HepG2 (cell line): ENCODE data around the gene BGN. TPM values are rescaled to one million over a fixed set of nuclear protein-coding genes. Genes with fewer than 3 reads are reported as not detected.

ENCODE experiments used
- AKNA ChIP-seq: sonication (generic); formaldehyde crosslinking; IDR thresholded peaks from 2 replicates; pipeline ENCODE4 v1.4.0; 2020; ENCODE audit warnings: missing genetic modification reagents, borderline replicate concordance
- DBP ChIP-seq: sonication (generic); formaldehyde crosslinking; IDR thresholded peaks from 2 replicates; pipeline ENCODE4 v1.4.0; 2020; ENCODE audit warnings: missing genetic modification reagents; ENCODE audit errors: not compliant biosample characterization
- EZH2 ChIP-seq: conservative IDR thresholded peaks from 2 replicates; pipeline ENCODE4 v1.6.1; 2012; ENCODE audit warnings: mild to moderate bottlenecking, low read depth, low read length, moderate library complexity
- KLF9 ChIP-seq: IDR thresholded peaks from 2 replicates; pipeline ENCODE4 v1.6.1; 2016; ENCODE audit warnings: low read depth
- MBD4 ChIP-seq: IDR thresholded peaks from 2 replicates; pipeline ENCODE4 v1.6.1; 2012; ENCODE audit warnings: low read length, inconsistent platforms, borderline replicate concordance
- MNT ChIP-seq: fragments of 450-650 bp; IDR thresholded peaks from 2 replicates; pipeline ENCODE4 v1.6.1; 2016
- SMAD3 ChIP-seq: sonication (generic); formaldehyde crosslinking; IDR thresholded peaks from 2 replicates; pipeline ENCODE4 v1.4.0; 2020; ENCODE audit warnings: missing genetic modification reagents
- SNRNP70 ChIP-seq: fragments of 200-400 bp; formaldehyde crosslinking; IDR thresholded peaks from 2 replicates; pipeline ENCODE4 v1.6.1; 2017; ENCODE audit warnings: mild to moderate bottlenecking, low read depth, low read length, moderate library complexity
- TEAD3 ChIP-seq: optimal IDR thresholded peaks from 2 replicates; pipeline ENCODE3; 2016; ENCODE audit warnings: borderline replicate concordance
- TGIF2 ChIP-seq: IDR thresholded peaks from 2 replicates; pipeline ENCODE4 v1.6.1; 2016; ENCODE audit warnings: control low read depth, missing compliant biosample characterization
- TRIM22 ChIP-seq: fragments of 450-650 bp; IDR thresholded peaks from 2 replicates; pipeline ENCODE4 v1.6.1; 2017
- ZNF281 ChIP-seq: sonication (generic); formaldehyde crosslinking; IDR thresholded peaks from 2 replicates; pipeline ENCODE4 v1.4.0; 2020; ENCODE audit warnings: missing genetic modification reagents, borderline replicate concordance
- ZNF292 ChIP-seq: sonication (generic); formaldehyde crosslinking; IDR thresholded peaks from 2 replicates; pipeline ENCODE4 v1.8.1; 2022; ENCODE audit warnings: mild to moderate bottlenecking, low read depth, missing genetic modification reagents, borderline replicate concordance
- ZNF496 ChIP-seq: sonication (generic); formaldehyde crosslinking; IDR thresholded peaks from 2 replicates; pipeline ENCODE4 v1.8.1; 2023; ENCODE audit warnings: mild to moderate bottlenecking, moderate library complexity, missing genetic modification reagents; ENCODE audit not compliant: insufficient replicate concordance
- ZNF674 ChIP-seq: sonication (generic); formaldehyde crosslinking; IDR thresholded peaks from 2 replicates; pipeline ENCODE4 v1.5.0; 2020; ENCODE audit warnings: low read depth, mild to moderate bottlenecking, missing genetic modification reagents
- ZZZ3 ChIP-seq: sonication (generic); formaldehyde crosslinking; IDR thresholded peaks from 2 replicates; pipeline ENCODE4 v1.4.0; 2020; ENCODE audit warnings: missing genetic modification reagents, mild to moderate bottlenecking, borderline replicate concordance
- polyA plus RNA-seq, 8 experiments: library from polyadenylated mRNA; depleted of rRNA in 3 of 8; stranded (reverse) in 7 of 8; unstranded in 1 of 8; fragments of >200 nt; fragmentation: Illumina TruSeq in 4 of 8; extraction: Trizol in 4 of 8; gene quantifications; 2 replicates each; pipeline versions ENCODE4 v1.2.1 to v1.2.3, GENCODE V29; 2011 to 2016; ENCODE audit warnings: low read depth in 4 of 8, missing spikeins in 1 of 8, mixed read lengths in 1 of 8; ENCODE audit not compliant: insufficient read depth in 1 of 8
- total RNA-seq, 5 experiments: library from RNA; depleted of rRNA; stranded (reverse); fragments of >200 nt; fragmentation: Illumina TruSeq; extraction: Trizol; gene quantifications; 2 replicates each; pipeline ENCODE4 v1.2.3, GENCODE V29; 2016; ENCODE audit warnings: low read depth in 1 of 5

Gene BGN
- total and polyA plus RNA-seq, 2 of the 13 experiments (the other 11 are each of a cell fraction or from before 2014, with no cell fraction given), result 0.18 to 0.63 TPM

- peak; percentile 34; the same call in 1 of the 2 replicates for TF ChIP-seq ZNF281 (CRISPR knock-in tag)
- no peak for TF ChIP-seq ZNF496 (CRISPR knock-in tag)
- TF ChIP-seq TEAD3 (CRISPR knock-in tag), result peak; percentile 71
- no peak for TF ChIP-seq DBP (CRISPR knock-in tag)
- TF ChIP-seq SNRNP70, result no peak
- TF ChIP-seq ZNF292 (CRISPR knock-in tag), result no peak
- TF ChIP-seq EZH2, result no peak
- TF ChIP-seq KLF9 (CRISPR knock-in tag), result no peak
- TF ChIP-seq ZZZ3 (CRISPR knock-in tag), result no peak
- no peak for TF ChIP-seq TRIM22
- no peak for TF ChIP-seq MNT
- TF ChIP-seq MBD4, result no peak
- no peak for TF ChIP-seq ZNF674
- TF ChIP-seq SMAD3 (CRISPR knock-in tag), result no peak
- TF ChIP-seq TGIF2 (CRISPR knock-in tag), result no peak
- TF ChIP-seq AKNA (CRISPR knock-in tag), result no peak
Observed at GRCh38 chrX:153488231-153488914, 6.4 kb upstream of the BGN start (continued).
